HG02763 (cell line): ENCODE measurements around the gene KCNK2.

Experiments
- ATAC-seq: cut with Tn5 transposase; IDR thresholded peaks from one replicate; pipeline ENCODE4 v1.9.1; 2021; ENCODE audit warnings: mild to moderate bottlenecking, moderate library complexity; ENCODE audit not compliant: unreplicated experiment

Gene KCNK2

DNA sequence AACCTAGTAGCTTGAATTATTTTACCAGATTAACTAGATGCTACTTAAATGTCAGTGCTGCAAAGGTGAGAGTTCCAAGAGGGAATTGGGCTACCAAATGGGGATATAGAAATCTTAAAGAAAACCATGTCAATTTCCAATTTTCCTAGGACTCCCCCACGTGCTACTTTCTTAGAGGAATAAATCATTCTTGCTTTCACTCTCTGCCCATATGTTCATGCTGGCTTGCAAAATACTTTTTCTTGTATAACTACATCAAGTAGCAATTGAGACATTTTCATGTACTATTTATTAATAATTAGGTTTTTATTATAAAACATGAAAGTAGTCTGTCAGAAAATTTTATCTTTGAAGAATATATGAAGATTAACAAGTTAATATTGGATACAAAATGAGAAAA, 11.8 kb downstream of the KCNK2 start:
- ATAC-seq: no peak

DNA sequence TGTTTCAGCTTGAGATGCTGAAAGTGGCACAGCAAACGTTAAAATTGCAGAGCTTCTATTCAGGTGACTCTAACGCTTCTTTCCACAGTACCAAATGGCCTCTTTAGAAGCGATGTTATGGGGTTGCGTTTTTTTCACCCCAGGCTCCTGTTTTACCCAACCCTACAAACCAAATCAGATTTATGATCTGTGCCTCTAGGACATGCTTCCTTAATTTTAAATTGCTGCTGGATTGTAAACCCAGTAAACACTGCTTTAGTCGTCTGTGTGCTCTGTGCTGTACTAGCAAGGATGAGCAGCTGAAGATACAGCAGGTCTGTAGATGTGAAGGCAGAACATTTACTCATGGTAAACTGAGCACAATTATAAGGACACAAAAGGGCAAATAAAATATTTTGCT, 13.0 kb downstream of the KCNK2 start:
- ATAC-seq: no peak

DNA sequence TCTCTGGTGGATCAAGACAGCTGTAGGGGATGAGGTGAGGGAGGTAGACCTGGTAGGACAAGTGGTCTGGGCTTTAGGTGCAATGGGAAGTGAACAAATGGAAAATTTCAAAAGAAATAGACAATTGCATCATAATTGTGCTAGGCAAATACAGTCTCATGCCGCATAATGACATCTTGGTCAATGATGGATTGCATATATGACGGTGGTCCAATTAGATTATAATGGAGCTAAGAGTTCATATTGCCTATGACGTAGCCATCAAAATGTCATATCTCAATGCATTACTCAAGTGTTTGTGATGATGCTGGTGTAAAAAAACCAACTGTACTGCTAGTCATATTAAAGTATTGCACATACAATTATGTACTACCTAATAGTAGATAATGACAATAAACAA, 19.0 kb downstream of the KCNK2 start:
- ATAC-seq: no peak

- ATAC-seq: no peak
Observed at GRCh38 chr1:215104283-215104682, 21.7 kb downstream of the KCNK2 start.

GRCh38 chr1:215106067-215106466, 23.5 kb downstream of the KCNK2 start:
- ATAC-seq: no peak

DNA sequence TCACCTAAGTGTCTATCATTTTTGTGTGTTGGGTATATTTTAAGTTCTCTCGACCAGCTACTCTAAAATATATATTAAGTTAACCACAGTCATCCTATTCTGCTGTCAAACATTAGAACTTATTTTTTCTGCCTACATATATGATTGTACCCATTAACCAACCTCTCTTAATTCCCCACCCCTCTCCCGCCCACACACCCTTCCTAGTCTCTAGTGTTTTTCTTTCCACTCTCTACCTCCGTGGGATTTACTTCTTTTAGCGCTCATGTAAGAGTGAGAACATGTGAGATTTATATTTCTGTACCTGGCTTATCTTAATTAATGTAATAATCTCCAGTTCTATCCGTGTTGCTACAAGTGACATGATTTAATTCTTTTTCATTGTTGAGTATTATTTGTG, 26.6 kb downstream of the KCNK2 start:
- ATAC-seq: no peak

GRCh38 chr1:215111916-215112315, 29.4 kb downstream of the KCNK2 start:
- no peak for ATAC-seq

GRCh38 chr1:215113776-215114153, 31.2 kb downstream of the KCNK2 start:
- no peak for ATAC-seq

GRCh38 chr1:215114154-215114933, 31.8 kb downstream of the KCNK2 start:
- ATAC-seq: no peak

GRCh38 chr1:215115760-215116159, 33.2 kb downstream of the KCNK2 start:
- ATAC-seq: no peak

- no peak for ATAC-seq
Observed at GRCh38 chr1:215118081-215118480, 35.5 kb downstream of the KCNK2 start.

DNA sequence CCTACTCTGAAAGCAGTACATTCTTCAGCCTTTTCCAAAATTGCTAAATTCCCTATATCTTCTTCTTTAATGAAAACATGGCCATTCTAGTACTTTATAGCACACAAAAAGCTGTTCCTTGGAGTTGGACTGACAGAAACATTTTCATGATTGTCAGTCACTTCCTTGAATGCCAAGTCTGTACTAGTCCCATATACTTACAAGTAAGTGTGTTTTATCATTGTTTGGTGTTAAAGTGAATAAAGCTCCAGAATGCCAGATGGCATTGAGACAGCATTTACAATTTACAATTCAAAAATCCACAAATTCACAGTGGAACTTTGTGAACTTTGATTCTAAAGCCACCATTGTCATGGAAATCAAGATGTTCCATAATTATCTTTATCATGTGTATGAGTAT, 36.5 kb downstream of the KCNK2 start:
- ATAC-seq: no peak

DNA sequence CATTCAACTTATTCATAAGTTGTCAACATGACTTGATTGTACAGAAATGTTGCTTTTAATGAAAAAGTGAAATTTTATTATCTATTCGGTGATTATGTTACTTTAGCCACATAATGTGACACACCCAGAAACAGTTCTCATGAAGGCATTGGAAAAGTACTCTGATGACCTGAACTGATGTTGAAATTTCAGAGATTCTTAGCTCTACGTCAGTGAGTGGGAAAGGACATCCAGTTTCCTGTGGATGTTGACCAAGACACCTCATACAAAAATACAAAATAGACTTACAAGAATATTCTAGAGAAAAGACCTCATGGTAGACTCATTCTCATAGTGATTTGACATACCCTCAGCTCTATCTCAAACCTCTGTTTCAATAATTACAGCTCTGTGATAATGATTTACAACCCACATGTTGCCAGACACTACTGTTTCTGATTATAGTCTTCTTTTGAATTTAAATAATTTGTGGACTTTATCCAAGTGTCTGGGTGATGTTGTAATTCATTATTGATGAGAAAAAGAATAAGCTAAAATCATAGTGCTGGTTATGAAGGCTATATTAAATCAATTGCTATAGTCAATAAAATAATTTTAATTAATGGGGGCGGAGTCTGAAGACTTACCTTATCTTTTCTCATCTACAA, 37.3 kb downstream of the KCNK2 start:
- ATAC-seq: no peak

DNA sequence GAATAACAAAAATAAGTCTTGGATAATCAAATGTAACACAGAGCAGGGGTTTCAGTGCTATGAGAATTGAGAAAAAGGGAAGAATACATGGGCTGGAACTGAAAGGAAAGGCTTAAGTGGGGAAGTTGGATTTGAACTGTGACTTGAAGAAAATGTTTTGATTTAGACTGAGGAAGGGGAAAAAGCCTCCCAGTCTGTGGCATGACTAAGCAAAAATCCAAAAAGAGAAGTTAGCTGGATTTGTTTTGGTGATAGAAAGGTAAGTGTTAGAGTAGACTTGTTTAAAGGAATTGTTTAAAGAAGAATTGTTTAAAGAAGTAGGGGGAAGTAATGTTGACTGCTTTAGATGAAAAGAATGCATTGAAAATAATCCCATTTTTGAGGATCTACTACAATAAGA, 46.0 kb downstream of the KCNK2 start:
- ATAC-seq: no peak

DNA sequence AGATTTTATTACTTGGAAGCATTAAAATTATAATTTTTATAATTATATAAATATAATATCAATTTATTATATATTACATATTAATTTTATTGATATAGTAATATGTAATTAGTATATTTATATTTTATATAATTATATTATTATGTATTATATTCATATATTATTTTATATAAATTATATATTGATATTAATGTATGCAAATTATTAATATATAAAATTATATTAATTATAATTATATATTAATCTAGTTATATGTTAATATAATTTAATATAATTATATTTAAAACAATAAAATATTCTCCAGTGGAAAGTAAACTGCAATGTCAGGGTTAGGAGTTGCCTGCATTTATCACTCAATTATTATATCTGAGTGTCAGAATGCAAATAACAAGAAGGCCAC, 48.8 kb downstream of the KCNK2 start:
- ATAC-seq: no peak

GRCh38 chr1:215132156-215132555, 49.6 kb downstream of the KCNK2 start:
- no peak for ATAC-seq

DNA sequence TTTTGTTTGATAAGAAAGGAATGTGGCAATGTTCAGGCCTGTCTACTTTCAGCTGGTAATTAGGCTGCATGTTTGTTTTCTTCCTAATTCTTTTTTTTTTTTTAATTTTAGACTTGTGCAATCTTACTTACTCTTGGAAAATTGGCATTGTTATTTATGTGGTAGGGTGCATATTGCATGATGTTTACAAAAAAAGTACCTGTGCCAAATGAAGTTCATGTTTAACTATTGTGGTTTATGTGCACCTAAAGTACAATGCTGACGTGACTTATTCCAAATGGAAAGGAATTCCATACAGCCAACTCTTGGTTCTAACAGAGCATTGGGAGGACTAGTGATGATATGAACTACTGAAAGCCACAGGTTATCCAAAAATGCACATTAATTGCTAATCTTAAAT, 51.0 kb downstream of the KCNK2 start:
- ATAC-seq: no peak

GRCh38 chr1:215137985-215138384, 55.4 kb downstream of the KCNK2 start:
- no peak for ATAC-seq

DNA sequence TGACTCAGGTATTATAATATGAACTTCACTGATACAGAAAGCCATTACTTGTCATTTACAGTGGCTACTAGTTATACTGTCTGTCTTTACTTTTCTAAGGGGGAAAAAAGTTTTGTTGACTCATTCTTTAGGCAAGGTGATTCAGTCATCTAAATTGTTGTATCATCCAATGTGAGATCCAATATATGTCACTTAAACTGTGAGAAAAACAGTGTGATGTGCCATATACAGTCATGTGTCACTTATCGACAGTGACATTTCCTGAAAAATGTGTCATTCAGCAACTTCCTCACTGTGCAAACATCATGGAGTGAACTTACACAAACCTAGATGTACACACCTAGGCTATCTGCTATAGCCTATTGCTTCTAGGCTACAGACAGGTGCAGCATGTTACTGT, 57.6 kb downstream of the KCNK2 start:
- ATAC-seq: no peak

DNA sequence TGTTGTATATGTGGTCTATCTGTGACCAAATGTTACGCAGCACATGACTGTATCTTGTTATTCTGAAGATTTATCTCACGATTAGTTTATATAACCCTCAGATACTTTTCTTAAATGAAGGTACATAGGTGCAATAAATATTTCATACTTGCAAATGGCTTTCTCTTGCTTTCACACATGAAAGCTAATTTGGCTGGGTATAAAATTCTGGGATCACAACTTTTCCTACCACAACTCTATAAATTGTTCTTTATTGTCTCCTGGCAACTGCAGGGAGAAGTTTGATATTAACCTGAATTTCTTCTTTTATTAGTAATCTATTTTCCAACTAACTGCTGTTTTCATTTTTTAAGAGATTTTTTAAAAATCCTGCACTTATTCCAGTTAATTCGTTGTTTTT, 58.9 kb downstream of the KCNK2 start:
- no peak for ATAC-seq

DNA sequence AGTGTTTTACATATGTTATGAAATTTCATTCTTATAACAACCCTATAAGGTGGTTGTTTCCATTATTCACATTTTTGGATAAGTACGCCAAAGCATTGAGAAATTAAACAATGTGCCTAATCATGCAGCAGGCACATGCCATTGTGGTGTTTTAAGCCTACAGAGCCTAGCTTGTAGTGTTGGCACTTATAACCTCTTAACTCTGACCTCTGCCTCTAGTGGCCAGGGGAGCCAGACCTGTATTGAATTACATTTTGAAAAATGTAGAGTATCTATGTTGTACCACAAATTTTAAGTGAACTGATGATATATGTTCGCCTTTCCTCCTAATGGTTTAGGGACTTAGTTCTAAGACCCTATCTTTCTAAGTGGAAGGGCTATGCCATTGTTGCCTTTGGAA, 61.0 kb downstream of the KCNK2 start:
- ATAC-seq: no peak

- no peak for ATAC-seq
Observed at GRCh38 chr1:215146240-215146975, 63.9 kb downstream of the KCNK2 start.
